GM19238 (cell line): Measurements from ENCODE around the gene CACNA1C.

Source experiments
- DNase-seq: peaks from one replicate; pipeline ENCODE4 v3.0.0; 2011; ENCODE audit warnings: low spot score; ENCODE audit not compliant: insufficient read length

CACNA1C gene

DNA sequence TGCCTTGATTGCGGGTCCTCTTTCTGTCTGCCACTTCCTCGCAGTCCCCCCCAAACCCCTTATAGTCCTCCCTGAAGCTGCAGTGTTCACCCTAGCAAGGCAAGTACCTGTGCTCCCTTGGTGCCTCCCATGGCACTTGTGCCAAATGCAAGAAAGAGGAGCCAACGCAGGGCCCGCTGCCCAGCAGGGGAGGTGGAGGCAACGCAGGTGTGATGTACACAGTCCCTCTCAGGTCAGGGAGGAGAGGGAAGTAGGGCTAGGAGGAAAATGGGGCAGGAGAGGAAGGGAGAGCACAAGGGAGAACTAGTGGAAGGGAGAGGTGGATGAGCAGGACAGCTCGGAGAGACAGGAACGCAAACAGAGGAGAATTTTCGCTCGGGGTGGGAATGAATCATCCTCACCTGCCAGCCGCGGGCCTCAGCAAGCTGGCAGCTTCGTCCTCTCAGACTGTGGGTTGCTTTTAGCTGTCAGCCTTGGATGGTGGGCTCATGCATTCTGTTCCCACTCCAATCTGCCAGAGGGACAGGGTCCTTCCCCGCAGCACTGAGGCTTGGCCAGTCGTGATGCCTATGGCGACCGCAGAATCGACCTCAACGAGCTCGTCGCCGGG is 357.0 kb downstream of the CACNA1C start:
- no peak for DNase-seq

DNA sequence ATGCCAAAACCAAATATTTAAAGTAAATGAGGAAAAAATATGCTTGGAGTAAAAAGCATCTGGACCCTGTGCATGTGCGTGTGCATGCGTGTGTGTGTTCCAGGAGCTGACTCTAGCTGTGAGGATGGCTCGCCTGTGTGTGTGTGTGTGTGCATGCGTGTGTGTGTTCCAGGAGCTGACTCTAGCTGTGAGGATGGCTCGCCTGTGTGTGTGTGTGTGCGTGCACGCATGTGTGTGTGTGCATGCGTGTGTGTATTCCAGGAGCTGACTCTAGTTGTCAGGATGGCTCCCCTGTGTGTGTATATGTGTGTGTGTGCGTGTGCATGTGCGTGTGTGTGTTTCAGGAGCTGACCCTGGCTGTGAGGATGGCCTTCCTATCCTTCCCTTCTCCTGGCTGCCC is 357.7 kb downstream of the CACNA1C start:
- DNase-seq = no peak

DNA sequence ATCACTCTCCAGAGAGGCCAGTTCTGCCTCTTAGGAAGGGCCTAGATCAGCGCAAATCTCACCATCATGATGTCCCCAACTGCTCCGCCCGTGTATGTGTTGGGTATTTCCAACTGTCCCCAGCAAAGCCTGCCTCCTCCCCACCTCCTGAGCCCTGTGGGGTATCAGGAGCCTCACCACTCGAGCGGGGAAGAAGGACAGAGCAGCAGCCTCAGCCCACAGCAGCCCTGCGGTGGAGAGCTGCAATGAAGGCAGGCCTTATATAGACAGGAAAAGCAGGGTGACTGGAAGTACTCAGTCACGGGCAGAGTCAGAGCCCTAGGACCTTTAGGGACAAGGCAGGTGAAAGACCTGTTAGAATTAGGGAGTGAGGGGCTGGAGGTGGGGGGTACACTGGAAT is 358.2 kb downstream of the CACNA1C start:
- no peak for DNase-seq

DNA sequence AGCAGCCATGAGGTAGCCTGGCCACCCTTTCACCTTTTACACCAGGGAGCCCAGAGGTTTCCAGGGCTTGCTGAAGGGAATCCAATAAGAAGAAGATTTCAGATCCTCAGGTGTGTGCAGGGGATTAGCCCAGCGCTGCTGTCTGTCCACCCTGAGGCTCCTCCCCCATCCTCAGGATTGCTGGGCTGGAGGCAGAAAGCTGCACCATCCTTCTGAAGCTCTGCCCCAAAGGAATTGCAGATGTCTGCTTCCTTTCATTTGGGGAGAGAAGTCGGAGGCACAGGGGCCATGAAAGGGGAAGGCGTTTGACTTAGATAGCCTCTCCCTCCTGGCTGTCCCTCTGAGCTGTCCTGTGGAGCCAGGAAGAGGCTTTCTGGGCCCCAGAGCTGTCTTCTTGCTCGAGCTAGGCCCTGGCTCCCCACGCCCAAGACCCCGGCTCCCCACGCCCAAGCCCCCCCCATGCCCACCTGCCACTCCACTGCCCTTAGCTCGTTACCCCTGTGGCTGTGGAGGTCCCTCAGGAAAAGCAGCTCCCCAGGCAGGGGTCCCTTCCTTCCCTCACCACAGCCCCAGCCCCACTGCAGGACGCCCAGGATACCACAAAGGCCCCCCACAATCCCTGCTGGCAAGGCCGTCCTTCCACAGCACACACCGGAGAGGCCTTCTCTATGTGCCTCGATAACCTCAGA is 359.0 kb downstream of the CACNA1C start:
- DNase-seq = no peak

DNA sequence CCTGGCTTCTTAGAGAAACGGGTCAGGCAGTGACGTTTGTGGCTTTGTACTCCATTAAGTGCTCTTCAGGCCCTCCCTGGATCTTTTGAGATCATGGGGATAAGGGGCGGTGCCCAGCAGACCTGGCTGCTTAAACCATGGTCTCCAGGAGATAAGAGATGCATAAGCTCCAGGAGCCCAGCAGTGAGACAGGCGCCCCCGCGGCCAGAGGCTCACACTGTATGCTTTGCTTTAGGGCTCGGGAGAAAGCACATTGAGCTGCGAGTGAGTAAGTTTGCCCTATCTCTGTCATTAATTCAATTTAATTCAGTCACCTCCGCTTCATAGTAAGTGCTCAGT is 359.5 kb downstream of the CACNA1C start:
- DNase-seq = no peak

DNA sequence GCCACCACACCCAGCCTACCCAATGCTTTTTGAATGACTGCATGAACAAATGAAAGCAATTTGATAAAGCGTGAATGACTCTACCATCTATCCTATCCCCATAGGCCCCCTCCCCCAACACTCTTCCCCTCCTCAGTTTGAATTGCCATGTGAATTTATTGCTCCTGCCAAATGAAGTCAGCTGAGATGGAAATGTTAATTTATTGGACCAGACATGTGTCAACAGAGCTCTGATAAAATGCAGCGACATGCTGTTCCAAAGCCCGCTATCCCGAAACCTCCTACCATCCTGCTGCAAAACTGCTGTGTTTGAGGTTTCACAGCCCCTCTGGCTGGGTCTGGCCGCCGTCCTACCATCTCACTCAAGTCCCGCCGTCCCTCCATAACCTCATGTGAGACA is 360.5 kb downstream of the CACNA1C start:
- DNase-seq = no peak

DNA sequence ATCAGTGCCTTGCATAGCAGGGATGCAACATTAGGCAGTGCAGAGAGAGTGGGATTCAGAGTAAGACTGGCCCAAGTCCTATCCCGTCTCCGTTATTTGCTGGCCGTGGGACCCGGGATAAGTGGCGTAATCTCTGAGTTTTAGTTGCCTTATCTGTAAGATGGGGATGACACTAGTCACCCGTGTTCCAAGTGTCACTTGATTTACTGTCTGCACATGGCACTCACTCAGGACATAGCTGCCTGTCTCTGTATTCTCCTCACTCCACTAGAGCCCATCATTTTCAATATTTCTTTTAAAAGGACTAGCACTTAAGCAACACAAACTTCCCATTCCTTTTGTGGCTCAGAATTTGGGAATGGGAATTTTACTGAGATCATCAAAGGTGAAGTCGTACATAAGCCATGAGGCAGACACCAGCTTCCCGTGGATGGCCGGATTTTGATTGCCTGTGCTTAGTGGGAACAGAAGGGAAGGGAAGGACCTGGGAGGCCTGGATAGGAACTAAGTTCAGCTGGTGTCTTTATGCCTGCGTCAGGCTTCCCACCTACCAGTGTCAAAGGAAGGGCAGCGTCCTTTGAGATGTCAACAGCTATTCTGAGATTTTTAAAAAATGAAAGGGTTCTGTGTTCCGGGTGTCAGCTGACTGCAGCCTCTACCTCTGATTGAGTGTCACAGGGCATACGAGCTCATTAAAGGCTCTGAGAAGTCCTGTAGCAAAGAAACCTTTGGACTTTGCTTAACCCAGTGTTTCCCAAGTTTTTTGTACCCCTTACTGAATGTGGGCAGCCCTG is 361.4 kb downstream of the CACNA1C start:
- no peak for DNase-seq

DNA sequence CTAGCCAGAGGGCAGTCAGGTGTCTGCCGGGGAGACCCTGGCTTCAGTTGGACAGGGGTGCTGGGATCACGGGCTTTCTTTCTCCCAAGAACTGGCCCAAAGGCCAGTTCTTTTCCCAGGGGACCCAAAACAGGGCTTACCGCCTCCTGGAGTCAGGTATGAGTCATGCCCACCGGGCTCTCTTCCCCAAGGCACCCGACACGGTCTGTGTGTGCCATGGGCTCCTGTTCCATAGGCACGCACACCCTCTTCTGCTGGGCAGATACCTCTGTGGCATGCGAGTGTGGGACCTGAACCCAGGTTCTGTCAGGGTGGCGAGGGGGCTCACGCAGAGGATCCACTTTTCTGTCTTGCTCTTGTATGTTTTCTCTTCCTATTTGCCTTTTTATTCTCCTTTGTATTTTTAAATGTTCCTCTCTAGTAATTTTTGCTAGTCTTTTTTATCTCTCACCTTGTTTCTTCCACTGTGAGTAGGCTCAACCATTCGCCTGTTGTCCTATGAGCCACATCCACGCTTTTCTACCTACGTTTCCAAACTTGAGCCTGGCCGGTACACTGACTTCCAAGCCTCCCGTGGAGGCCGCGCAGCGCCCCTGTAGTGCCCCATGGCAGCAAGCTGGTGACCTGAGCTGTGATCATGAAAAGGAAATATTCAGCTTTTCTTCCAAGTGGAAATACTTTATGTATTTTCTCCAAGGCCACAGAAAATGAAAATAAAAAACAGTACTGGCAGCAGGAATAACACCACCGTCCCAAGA is 362.2 kb downstream of the CACNA1C start:
- no peak for DNase-seq

DNA sequence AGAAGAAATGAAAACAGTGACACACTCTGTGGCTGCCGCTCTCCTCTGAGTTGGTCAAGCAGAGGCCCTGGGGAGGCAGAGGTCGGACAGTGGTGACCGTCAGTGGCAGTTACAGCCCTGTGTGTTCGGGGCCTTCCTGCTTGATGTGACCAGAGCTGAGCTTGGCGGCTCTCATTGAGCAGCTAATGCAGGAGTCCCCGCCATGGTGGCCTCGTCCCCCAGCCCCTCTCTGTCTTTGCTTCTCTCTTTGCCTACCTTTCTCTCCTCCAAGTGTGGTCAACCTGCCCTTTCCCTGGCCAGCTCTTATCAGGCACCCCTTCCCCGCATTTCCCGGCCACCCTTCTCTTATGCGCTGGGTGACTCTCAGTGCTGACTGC is 362.8 kb downstream of the CACNA1C start:
- no peak for DNase-seq

DNA sequence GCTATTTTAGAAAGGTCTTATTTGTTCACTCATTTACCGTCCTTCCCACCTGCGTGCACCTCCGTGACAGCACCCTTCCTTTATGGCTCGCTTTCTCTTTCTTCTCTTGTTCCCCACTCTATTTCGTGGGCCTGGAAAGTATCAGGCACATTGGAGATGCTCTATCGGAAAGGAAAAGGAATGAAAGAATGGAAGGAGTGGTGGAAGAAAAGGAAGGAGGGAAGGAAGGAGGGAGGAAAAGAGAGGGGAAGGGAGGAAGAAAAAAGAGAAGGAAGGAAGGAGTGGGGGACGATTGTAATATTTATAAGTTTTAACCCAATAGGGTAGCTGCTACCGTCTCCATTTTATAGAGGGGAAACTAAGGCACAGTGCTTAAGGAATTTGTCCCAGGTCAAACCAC is 363.4 kb downstream of the CACNA1C start:
- DNase-seq = no peak

DNA sequence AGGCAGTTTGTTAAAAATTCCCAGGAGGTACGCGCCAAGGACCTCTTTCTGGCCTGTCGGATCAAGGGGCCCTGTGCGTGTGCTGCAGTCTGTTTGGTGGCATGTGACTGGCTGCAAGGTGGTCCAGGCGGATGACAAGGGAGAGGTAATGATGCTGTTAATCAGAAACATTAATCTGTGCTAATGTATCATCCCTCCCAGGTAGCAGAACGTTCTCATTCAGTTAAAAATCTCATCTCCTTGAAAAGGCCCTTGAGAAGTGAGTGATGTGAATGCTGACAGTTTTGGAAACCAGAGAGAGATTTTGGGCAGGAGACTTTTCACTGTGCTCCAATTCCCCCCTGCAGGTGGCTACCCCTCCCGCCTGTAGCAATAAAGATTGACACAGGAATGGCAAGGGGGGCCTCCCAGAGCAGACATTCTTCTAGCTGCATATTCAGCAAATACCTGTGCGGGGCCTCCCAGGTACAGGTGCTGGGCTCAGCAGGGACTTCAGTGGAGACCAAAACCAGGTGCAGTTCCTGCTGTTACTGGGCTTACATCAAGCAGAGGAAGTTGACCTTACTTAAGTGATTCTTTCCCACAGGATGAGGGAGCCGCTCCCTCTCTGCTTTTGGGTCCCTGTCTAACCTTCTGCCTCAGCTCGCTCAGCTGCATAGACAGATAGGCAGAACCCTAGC is 364.8 kb downstream of the CACNA1C start:
- no peak for DNase-seq

DNA sequence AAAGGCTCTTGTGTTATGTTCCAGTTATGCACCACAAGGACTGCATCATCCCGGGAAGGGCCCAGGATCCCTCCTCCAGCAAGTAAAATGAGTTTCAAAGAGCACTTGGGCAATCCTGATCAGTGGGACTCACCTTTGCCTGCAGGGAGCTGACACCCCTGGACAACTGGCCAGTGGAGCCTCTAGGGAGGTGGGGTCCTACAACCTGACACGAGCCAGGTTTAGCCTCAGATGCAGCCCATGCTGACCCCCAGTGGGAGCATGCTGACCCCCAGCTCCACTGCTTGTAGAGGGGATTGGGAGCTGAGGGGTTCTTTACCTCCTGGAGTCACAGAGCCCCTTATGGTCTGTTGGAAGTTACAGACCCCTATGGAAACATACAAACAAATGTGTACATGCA is 365.8 kb downstream of the CACNA1C start:
- DNase-seq = no peak

DNA sequence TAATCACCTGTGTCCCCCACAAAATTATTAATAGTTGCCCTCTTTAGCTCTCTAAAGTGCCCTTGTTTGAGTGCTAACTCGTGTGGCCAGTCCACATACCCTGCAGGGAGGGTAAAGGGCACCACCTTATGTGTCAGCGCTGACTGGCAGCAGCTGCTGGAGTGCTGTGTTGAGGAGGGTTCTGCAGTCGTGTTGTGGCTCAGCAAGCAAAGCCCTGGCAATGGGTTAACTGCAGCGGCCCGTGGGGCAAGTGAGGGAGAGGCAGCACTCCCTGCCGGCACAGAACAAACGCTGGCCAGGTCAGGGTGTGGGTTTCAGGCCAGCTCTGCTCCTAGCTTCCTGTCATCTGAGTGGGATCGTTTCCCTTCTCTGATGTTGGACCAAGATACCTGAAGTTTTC is 369.8 kb downstream of the CACNA1C start:
- DNase-seq = no peak

DNA sequence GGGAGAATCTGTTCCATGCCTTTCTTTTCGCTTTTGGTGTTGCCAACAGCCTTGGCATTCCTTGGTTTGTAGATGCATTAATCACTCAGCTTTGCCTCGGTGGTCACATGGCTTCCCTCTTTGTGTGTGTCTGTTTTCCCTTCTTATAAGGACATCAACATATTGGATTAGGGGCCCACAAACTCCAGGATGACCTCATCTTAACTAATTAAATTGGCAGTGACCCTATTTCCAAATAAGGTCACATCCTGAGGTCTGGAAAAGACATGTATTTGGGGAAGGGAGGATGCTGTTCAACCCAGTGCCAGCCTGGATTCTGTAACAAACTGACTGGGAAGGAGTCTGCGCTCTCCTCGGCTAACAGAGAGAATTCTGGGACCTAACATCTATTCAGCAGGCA is 376.2 kb downstream of the CACNA1C start:
- DNase-seq = no peak

DNA sequence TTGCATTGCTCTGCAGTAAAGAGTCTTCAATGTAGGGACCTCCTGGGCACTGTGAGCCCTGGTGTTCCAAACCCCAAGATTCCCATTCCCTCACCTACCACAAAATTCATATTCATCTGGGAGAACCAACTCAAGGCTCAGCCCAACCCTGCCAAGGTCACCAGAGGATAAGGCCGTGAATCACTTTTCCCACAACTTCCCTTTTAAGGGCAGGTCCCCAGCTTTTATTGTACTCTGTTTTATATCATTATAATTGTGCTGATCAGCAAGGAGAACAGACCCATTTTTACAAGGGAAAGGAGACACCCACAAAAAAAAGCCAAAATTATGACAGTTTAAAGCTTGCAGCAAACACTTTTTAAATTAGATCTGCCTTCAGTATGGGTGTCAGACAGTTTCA is 379.0 kb downstream of the CACNA1C start:
- DNase-seq = no peak

DNA sequence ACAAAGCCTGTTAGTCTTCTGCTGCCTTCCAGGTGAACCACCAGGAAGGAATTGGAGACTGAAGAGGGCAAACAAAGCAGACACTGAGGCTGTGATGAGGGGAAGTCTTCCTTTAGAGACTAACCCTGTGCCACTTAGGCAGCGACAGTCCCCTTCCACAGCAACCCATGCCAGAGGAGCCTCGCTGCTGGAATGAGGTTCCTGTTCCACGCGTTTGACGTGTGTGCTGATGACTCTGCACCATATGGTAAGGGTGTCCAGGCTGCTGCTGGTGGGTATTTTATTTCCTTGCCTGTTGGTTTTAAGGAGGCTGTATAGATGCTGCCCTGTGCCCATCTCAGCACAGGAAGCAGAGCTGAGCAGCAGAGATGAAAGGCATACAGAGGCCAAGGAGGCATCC is 380.1 kb downstream of the CACNA1C start:
- DNase-seq = no peak

DNA sequence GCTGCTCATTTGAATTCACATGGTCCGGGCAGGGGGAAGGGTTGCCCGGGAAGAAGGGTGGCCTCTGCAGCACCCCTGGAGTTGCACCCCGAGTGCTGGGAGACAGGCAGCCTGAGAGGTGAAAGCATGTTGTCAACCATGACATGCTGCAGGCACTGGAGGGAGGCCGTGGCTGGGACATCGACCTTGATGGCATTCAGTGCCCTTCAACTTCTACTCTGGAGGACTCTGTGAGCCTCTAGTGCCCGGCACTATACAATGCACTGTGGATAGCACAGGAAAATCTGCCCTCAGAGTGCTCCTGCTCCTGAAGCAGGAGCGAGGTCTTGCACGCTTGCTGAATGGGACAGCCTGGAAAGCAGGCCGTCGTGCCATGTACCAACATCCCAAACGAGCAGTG is 382.7 kb downstream of the CACNA1C start:
- DNase-seq = no peak

DNA sequence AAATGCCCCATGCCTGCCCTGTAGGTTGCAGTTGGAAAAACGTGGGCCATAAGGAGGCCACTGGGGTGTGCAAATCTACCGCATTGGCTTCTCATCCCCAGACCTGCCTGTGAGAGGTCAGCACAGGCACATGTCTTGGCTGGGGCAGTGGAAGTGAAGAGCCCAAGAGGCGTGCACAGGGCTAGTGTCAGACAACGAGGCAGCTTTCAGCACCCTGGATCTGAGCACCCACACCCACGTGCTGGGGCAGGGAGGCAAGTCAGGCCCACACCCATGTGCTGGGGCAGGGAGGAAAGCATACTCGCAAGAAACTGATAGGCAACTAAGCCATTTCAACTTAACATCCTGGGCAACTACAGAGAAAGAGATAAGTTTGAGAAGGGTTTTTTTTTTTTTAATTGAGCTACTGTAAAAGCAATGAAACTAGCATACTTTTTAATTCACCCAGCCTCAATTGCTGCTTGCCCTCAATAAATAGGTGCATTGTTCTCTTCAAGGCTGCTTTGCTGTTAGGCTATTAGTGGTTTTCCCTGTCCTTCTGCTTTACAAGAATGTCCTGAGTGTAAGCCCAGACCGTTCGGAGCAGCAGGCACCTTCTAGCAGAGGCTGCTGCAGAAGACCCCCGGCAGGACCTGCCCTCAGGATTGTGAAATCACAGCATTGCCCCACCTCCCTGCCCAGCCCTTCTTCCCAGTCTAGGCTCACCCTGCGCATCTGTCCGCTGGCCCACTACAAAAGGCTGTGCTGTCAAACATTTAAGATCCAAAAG is 386.7 kb downstream of the CACNA1C start:
- DNase-seq = no peak

DNA sequence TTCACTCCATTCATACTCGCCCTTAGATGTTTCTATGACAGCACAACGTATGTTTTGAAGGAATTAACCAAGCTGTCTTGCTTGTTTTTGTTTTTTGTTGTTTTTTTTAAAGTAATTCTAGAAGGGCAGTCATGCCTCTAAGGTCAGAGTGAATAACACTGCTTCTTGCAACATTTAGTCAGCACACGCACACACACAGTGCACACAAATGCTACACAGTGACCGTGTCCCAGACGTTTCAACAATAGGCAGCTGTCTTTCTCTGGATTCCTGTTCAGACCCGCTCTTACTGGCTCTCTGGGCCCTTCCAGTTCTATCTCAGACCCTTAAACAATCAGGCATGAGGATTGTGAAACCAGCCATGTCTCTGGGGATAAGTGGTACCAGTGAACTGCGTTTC is 391.0 kb downstream of the CACNA1C start:
- no peak for DNase-seq

DNA sequence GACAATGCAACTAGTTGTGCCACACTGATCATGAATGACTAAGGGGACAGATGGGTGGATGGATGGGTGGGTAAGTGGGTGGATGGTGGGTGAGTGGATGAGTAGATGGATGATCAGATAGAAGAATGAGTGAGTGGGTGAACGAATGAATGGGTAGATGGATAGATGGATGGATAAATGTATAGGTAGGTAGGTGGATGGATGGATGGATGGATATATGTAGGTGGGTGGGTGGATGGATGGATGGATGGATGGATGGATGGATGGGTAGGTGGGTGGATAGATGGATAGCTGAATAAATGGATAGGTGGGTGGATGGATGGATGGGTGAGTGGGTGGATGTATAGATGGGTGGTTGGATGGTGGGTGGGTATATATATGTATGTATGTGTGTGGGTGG is 393.2 kb downstream of the CACNA1C start:
- DNase-seq = no peak

DNA sequence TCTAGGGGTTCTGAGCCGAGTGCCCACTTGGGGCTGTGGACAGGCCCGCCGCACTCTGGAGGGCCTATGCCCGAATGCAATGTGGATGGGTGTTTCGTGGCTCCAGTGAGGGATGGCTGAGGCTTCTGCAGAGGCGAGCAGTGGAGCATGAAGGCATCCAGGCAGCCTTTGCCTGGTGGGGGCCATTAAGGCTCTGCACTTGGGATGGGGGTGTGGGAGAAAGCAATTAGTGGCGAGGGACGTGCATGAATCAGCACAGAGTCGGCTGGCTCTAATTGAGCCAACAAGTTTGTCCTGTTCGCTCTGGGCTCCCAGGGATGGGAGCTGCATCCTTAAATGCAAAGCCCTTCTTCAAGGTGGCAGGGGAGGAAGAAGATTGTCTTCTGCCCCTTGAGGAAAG is 395.1 kb downstream of the CACNA1C start:
- DNase-seq = no peak
